Fibroblast of lung (primary cell): ENCODE measurements around the gene PHC1. TPM values are rescaled to one million over a fixed set of nuclear protein-coding genes. Genes with fewer than 3 reads are reported as not detected.

ENCODE experiments used
- DNase-seq, 2 donors: peaks; one replicate each; pipeline versions ENCODE4 v3.0.0 to v3.0.0-alpha.2; 2010; ENCODE audit warnings: low read depth in 2 of 2
- H2AFZ ChIP-seq: 2 replicates; pipeline ENCODE4 v1.5.1; 2012; ENCODE audit warnings: low read length, control low read depth, inconsistent platforms
- H3K27ac ChIP-seq: 2 replicates; pipeline ENCODE4 v1.5.1; 2011; ENCODE audit warnings: low read length, control low read depth; ENCODE audit not compliant: insufficient read depth
- H3K27me3 ChIP-seq: 2 replicates; pipeline ENCODE4 v1.5.1; 2011; ENCODE audit warnings: mild to moderate bottlenecking, low read length; ENCODE audit not compliant: control insufficient read depth, insufficient read depth
- H3K36me3 ChIP-seq: 2 replicates; pipeline ENCODE4 v1.5.1; 2011; ENCODE audit warnings: low read length; ENCODE audit not compliant: control insufficient read depth, insufficient read depth
- H3K4me1 ChIP-seq: 2 replicates; pipeline ENCODE4 v1.5.1; 2011; ENCODE audit warnings: low read length; ENCODE audit not compliant: control insufficient read depth, insufficient read depth; ENCODE audit errors: extremely low read depth
- H3K4me2 ChIP-seq: 2 replicates; pipeline ENCODE4 v1.5.1; 2011; ENCODE audit warnings: low read length, control low read depth; ENCODE audit not compliant: insufficient read depth; ENCODE audit errors: extremely low read depth
- H3K4me3 ChIP-seq, 4 experiments: fragments of 200-600 bp in 1 of 4; sonication (generic) in 1 of 4; replicated peaks in 1 of 4; 2 replicates each; pipeline ENCODE4 v1.5.1; 2011 to 2016; ENCODE audit warnings: low read length in 4 of 4, low read depth in 3 of 4, mild to moderate bottlenecking in 3 of 4, control low read depth in 2 of 4, inconsistent platforms in 1 of 4, mixed read lengths in 1 of 4; ENCODE audit not compliant: insufficient read depth in 1 of 4; ENCODE audit errors: control extremely low read depth in 1 of 4
- H3K79me2 ChIP-seq: 2 replicates; pipeline ENCODE4 v1.5.1; 2012; ENCODE audit warnings: mild to moderate bottlenecking, low read length, inconsistent platforms; ENCODE audit not compliant: control insufficient read depth, insufficient read depth
- H3K9ac ChIP-seq: 2 replicates; pipeline ENCODE4 v1.5.1; 2011; ENCODE audit warnings: mild to moderate bottlenecking, low read length, control low read depth; ENCODE audit not compliant: insufficient read depth
- H3K9me3 ChIP-seq: 2 replicates; pipeline ENCODE4 v1.5.1; 2012; ENCODE audit warnings: low read depth, low read length; ENCODE audit not compliant: control insufficient read depth, insufficient read depth
- H4K20me1 ChIP-seq: 2 replicates; pipeline ENCODE4 v1.5.1; 2011; ENCODE audit warnings: low read length; ENCODE audit not compliant: control insufficient read depth, insufficient read depth; ENCODE audit errors: extremely low read depth
- CTCF ChIP-seq, 2 donors: IDR thresholded peaks in 1 of 2; conservative IDR thresholded peaks in 1 of 2; 1 replicate in 1 of 2; 2 replicates in 1 of 2; pipeline ENCODE4 v1.5.1; 2011 to 2012; ENCODE audit warnings: low read length in 2 of 2, control low read depth in 1 of 2, inconsistent platforms in 1 of 2, low read depth in 1 of 2, mild to moderate bottlenecking in 1 of 2
- EZH2 ChIP-seq: IDR thresholded peaks from 2 replicates; pipeline ENCODE4 v1.5.1; 2012; ENCODE audit warnings: low read length, control low read depth, mild to moderate bottlenecking; ENCODE audit errors: missing control alignments
- polyA plus RNA-seq, 2 donors: library from polyadenylated mRNA; depleted of rRNA in 1 of 2; stranded (reverse) in 1 of 2; unstranded in 1 of 2; fragments of >200 nt; gene quantifications; 2 replicates each; pipeline ENCODE4 v1.2.1, GENCODE V29; 2011 to 2012; ENCODE audit warnings: missing spikeins in 1 of 2
- total RNA-seq: library from RNA; depleted of rRNA; stranded (reverse); fragments of >200 nt; gene quantifications from 2 replicates; pipeline ENCODE4 v1.2.1, GENCODE V29; 2014

PHC1 gene
- total and polyA plus RNA-seq, 2 donors (not counting 1 experiment from before 2014, with no cell fraction given): 15.2 to 21.4 TPM

- Histone ChIP-seq H3K27ac (no peak overlapping the region), H3K4me1 (no peaks in the 10 kb centered on the region), H3K9ac (no peak overlapping the region), H3K4me2 (no peak overlapping the region), H4K20me1 (no peaks in the 10 kb centered on the region), H3K36me3 (no peaks in the 10 kb centered on the region), H3K9me3 (no peaks in the 10 kb centered on the region), H3K4me3 (no peak overlapping the region), H3K79me2 (no peaks in the 10 kb centered on the region), H3K27me3 (no peaks in the 10 kb centered on the region), H2AFZ (no peak overlapping the region)
- no peak for TF ChIP-seq CTCF (conservative IDR thresholded peaks at IDR 0.05 in 1 of 2, IDR thresholded peaks at IDR 0.05 in 1 of 2; ENCODE audit: low read depth in 1 of 2, low read length in 2 of 2)
- no peak for TF ChIP-seq EZH2
- DNase-seq: no peak
These were observed 22.3 kb upstream of the PHC1 start for GRCh38 chr12:8891976-8892375.

- Histone ChIP-seq H3K36me3 (no peaks in the 10 kb centered on the region), H3K27ac (no peak overlapping the region), H3K9ac (no peak overlapping the region), H3K4me3 (no peak overlapping the region), H3K27me3 (no peaks in the 10 kb centered on the region), H2AFZ (no peak overlapping the region), H3K4me1 (no peaks in the 10 kb centered on the region), H4K20me1 (no peaks in the 10 kb centered on the region), H3K4me2 (no peak overlapping the region), H3K79me2 (no peaks in the 10 kb centered on the region), H3K9me3 (no peaks in the 10 kb centered on the region)
- TF ChIP-seq CTCF (conservative IDR thresholded peaks at IDR 0.05 in 1 of 2, IDR thresholded peaks at IDR 0.05 in 1 of 2; ENCODE audit: low read depth in 1 of 2, low read length in 2 of 2): no peak
- no peak for TF ChIP-seq EZH2
- DNase-seq: peak in 1 of 2 donors; percentile 8
These were observed 19.9 kb upstream of the PHC1 start for GRCh38 chr12:8894378-8894777.

- Histone ChIP-seq H3K27me3 (no peaks in the 10 kb centered on the region), H3K36me3 (no peaks in the 10 kb centered on the region), H3K27ac (no peak overlapping the region), H3K79me2 (no peaks in the 10 kb centered on the region), H3K4me1 (no peaks in the 10 kb centered on the region), H2AFZ (no peak overlapping the region), H4K20me1 (no peaks in the 10 kb centered on the region), H3K4me2 (no peak overlapping the region), H3K9me3 (no peaks in the 10 kb centered on the region), H3K4me3 (no peak overlapping the region), H3K9ac (no peak overlapping the region)
- no peak for TF ChIP-seq EZH2
- no peak for TF ChIP-seq CTCF (conservative IDR thresholded peaks at IDR 0.05 in 1 of 2, IDR thresholded peaks at IDR 0.05 in 1 of 2; ENCODE audit: low read depth in 1 of 2, low read length in 2 of 2)
- DNase-seq: no peak
These were observed 19.3 kb upstream of the PHC1 start for GRCh38 chr12:8894986-8895385.
